Measurements from ENCODE around the gene SLC4A5.
A peak's percentile ranks its signal among the peaks of the same experiment; 100 is the strongest.
"Not testable (repeated sequence)": the region's sequence is repeated elsewhere in the genome, so short reads cannot be mapped to it uniquely, and the experiment has no call there.

SLC4A5 gene

GRCh38 chr2:74198023-74198460 is 145.2 kb downstream of the SLC4A5 start:
- no peak for DNase-seq

GRCh38 chr2:74197049-74197448 is 146.2 kb downstream of the SLC4A5 start:
- no peak for DNase-seq

- DNase-seq: no peak
Measured at GRCh38 chr2:74194799-74195198, 148.4 kb downstream of the SLC4A5 start.

- DNase-seq: peak; percentile 36
Measured at GRCh38 chr2:74191596-74192380, 151.4 kb downstream of the SLC4A5 start.

GRCh38 chr2:74188696-74189095 is 154.5 kb downstream of the SLC4A5 start:
- no peak for DNase-seq

GRCh38 chr2:74188018-74188601 is 155.1 kb downstream of the SLC4A5 start:
- DNase-seq: peak; percentile 46

GRCh38 chr2:74186706-74187105 is 156.5 kb downstream of the SLC4A5 start:
- DNase-seq: not testable (repeated sequence)

GRCh38 chr2:74186038-74186437 is 157.2 kb downstream of the SLC4A5 start:
- DNase-seq: no peak

GRCh38 chr2:74183878-74184277 is 159.3 kb downstream of the SLC4A5 start:
- no peak for DNase-seq

GRCh38 chr2:74181739-74182138 is 161.5 kb downstream of the SLC4A5 start:
- no peak for DNase-seq

- DNase-seq: no peak
Measured at GRCh38 chr2:74179063-74179865, 164.0 kb downstream of the SLC4A5 start.

- DNase-seq: peak; percentile 99
Measured at GRCh38 chr2:74178211-74179062, 164.8 kb downstream of the SLC4A5 start, which contains the start of gene MOB1A. Gene MOB1A (minus strand): TSS chr2:74178879. CDS start chr2:74178674, 205 bp downstream.

GRCh38 chr2:74177696-74178095 is 165.5 kb downstream of the SLC4A5 start:
- DNase-seq: no peak

- DNase-seq: peak; percentile 9
Measured at GRCh38 chr2:74174909-74175308, 168.3 kb downstream of the SLC4A5 start.

GRCh38 chr2:74168739-74169138 is 174.5 kb downstream of the SLC4A5 start:
- DNase-seq: no peak

Data from NCI-H345 (cell line).